IMR-90 (cell line): ENCODE results near the gene ZNF408.

Experiments used
- CTCF ChIP-seq: conservative IDR thresholded peaks from 2 replicates; pipeline ENCODE4 v1.5.1; 2012; ENCODE audit warnings: mild to moderate bottlenecking, low read depth, low read length, improper control_type of control experiment
- MXI1 ChIP-seq: IDR thresholded peaks from 2 replicates; pipeline ENCODE4 v1.6.1; 2012; ENCODE audit warnings: low read depth, mild to moderate bottlenecking, low read length, moderate library complexity, borderline replicate concordance
- RCOR1 ChIP-seq: IDR thresholded peaks from 2 replicates; pipeline ENCODE4 v1.6.1; 2012; ENCODE audit warnings: mild to moderate bottlenecking, low read length, improper control_type of control experiment; ENCODE audit not compliant: insufficient replicate concordance

- TF ChIP-seq CTCF: no peak
- TF ChIP-seq RCOR1: no peak
- no peak for TF ChIP-seq MXI1
Measured at GRCh38 chr11:46733234-46733633, 32.4 kb downstream of the ZNF408 start.
